GM23338 (cell line): ENCODE measurements around the gene PCDHA7. TPM values are rescaled to one million over a fixed set of nuclear protein-coding genes. Genes with fewer than 3 reads are reported as not detected.
"Not testable (repeated sequence)": the region's sequence is repeated elsewhere in the genome, so short reads cannot be mapped to it uniquely, and the experiment has no call there.

Experiments used
- ATAC-seq: fragments of 200-7000 bp; cut with Tn5 transposase; 3 replicates; pipeline ENCODE4 v1.9.1; 2020
- DNase-seq: peaks from one replicate; pipeline ENCODE4 v3.0.0-alpha.2; 2015; ENCODE audit warnings: low spot score
- H2AFZ ChIP-seq: fragments of 200-600 bp; sonication (generic); 2 replicates; pipeline ENCODE4 v1.8.0; 2016; ENCODE audit warnings: antibody characterized with exemption, mild to moderate bottlenecking, moderate library complexity
- H3F3A ChIP-seq: fragments of 200-600 bp; sonication (generic); replicated peaks from 2 replicates; pipeline ENCODE4 v1.8.0; 2017; ENCODE audit warnings: antibody characterized with exemption, mixed run types, low read depth
- H3K27ac ChIP-seq: fragments of 200-600 bp; sonication (generic); 2 replicates; pipeline ENCODE4 v1.6.1; 2016; ENCODE audit warnings: low read depth
- H3K27me3 ChIP-seq: fragments of 200-600 bp; sonication (generic); 2 replicates; pipeline ENCODE4 v1.8.0; 2016; ENCODE audit warnings: mild to moderate bottlenecking, mixed run types, moderate library complexity; ENCODE audit not compliant: insufficient read depth
- H3K36me3 ChIP-seq: fragments of 200-600 bp; sonication (generic); 2 replicates; pipeline ENCODE4 v1.8.0; 2016; ENCODE audit warnings: mild to moderate bottlenecking; ENCODE audit not compliant: insufficient read depth
- H3K4me1 ChIP-seq: fragments of 200-600 bp; sonication (generic); 2 replicates; pipeline ENCODE4 v1.8.0; 2016; ENCODE audit warnings: mild to moderate bottlenecking, moderate library complexity; ENCODE audit not compliant: insufficient read depth
- H3K4me2 ChIP-seq: fragments of 200-600 bp; sonication (generic); 2 replicates; pipeline ENCODE4 v1.7.1; 2017; ENCODE audit warnings: mixed run types
- H3K4me3 ChIP-seq: fragments of 200-600 bp; sonication (generic); 2 replicates; pipeline ENCODE4 v1.6.1; 2016; ENCODE audit warnings: mixed run types
- H3K79me2 ChIP-seq: fragments of 200-600 bp; sonication (generic); replicated peaks from 2 replicates; pipeline ENCODE4 v1.8.0; 2017; ENCODE audit warnings: mild to moderate bottlenecking; ENCODE audit not compliant: insufficient read depth
- H3K9me2 ChIP-seq: fragments of 200-600 bp; sonication (generic); 2 replicates; pipeline ENCODE4 v1.8.0; 2017; ENCODE audit not compliant: insufficient read depth
- H4K20me1 ChIP-seq: fragments of 200-600 bp; sonication (generic); replicated peaks from 2 replicates; pipeline ENCODE4 v1.8.0; 2017; ENCODE audit warnings: mild to moderate bottlenecking; ENCODE audit not compliant: insufficient read depth
- H3K27ac Mint-ChIP-seq: 2 replicates; pipeline ENCODE4 v1.8.0; 2020; ENCODE audit warnings: inconsistent platforms, mild to moderate bottlenecking, moderate library complexity, mixed read lengths
- H3K27me3 Mint-ChIP-seq: 3 replicates; pipeline ENCODE4 v1.8.0; 2022; ENCODE audit warnings: low read depth, mild to moderate bottlenecking, moderate library complexity, mixed read lengths, inconsistent platforms; ENCODE audit not compliant: insufficient read depth, poor library complexity
- H3K36me3 Mint-ChIP-seq: 3 replicates; pipeline ENCODE4 v1.8.0; 2021; ENCODE audit warnings: low read depth, mild to moderate bottlenecking, inconsistent platforms, moderate library complexity, mixed read lengths
- H3K4me1 Mint-ChIP-seq: 3 replicates; pipeline ENCODE4 v1.8.0; 2020; ENCODE audit warnings: mild to moderate bottlenecking, inconsistent platforms, mixed read lengths
- H3K4me3 Mint-ChIP-seq: 3 replicates; pipeline ENCODE4 v1.8.0; 2021; ENCODE audit warnings: moderate library complexity, mild to moderate bottlenecking, inconsistent platforms, mixed read lengths
- H3K9me3 Mint-ChIP-seq: 3 replicates; pipeline ENCODE4 v1.8.0; 2020; ENCODE audit warnings: moderate library complexity, mild to moderate bottlenecking, inconsistent platforms, mixed read lengths
- STAT1 ChIP-seq: IDR thresholded peaks from one replicate; pipeline ENCODE4 v1.6.1; 2016; ENCODE audit warnings: antibody characterized with exemption; ENCODE audit not compliant: unreplicated experiment
- ZNF331 ChIP-seq: fragments of 250-450 bp; sonication (Bioruptor Pico); IDR thresholded peaks from 2 replicates; pipeline ENCODE4 v1.5.0; 2020; ENCODE audit warnings: low read depth, mild to moderate bottlenecking, moderate library complexity
- polyA plus RNA-seq: library from polyadenylated mRNA; unstranded; fragments of >200 nt; fragmentation: Nextera tagmentation; extraction: Ambion mirVana; gene quantifications from 2 replicates; pipeline ENCODE4 v1.2.1, GENCODE V29; 2016
- total RNA-seq: library from RNA; depleted of rRNA; stranded (reverse); fragments of >200 nt; shearing (Covaris generic); gene quantifications from 2 replicates; pipeline ENCODE4 v1.2.3, GENCODE V29; 2014
- TF ChIP-seq, protein P1 (sequence below): IDR thresholded peaks from 2 replicates; pipeline ENCODE4 v1.6.1; 2016; ENCODE audit warnings: antibody characterized with exemption
- TF ChIP-seq, protein P2 (sequence below), 2 experiments: fragments of 200-600 bp in 1 of 2; sonication (generic) in 1 of 2; conservative IDR thresholded peaks; 2 replicates each; pipeline versions ENCODE4 v1.5.1 to v1.6.1; 2016 to 2017; ENCODE audit warnings: antibody characterized with exemption in 2 of 2, low read depth in 2 of 2, mild to moderate bottlenecking in 2 of 2, moderate library complexity in 1 of 2
- TF ChIP-seq, protein P3 (sequence below): fragments of 250-450 bp; sonication (Bioruptor Pico); IDR thresholded peaks from 2 replicates; pipeline ENCODE4 v1.5.0; 2020; ENCODE audit warnings: mild to moderate bottlenecking, moderate library complexity

The PCDHA7 gene
- total and polyA plus RNA-seq, 2 experiments from 2014 or later = 1.7 to 6.9 TPM

DNA sequence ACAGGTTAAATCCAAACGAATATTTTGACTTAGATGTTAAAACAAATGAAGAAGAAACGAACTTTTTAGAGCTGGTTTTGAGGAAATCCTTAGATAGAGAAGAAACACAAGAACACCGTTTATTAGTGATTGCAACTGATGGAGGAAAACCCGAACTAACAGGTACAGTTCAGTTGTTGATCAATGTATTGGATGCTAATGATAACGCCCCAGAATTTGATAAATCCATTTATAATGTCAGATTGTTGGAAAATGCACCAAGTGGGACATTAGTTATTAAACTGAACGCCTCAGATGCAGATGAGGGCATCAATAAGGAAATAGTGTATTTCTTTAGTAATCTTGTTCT is 11.8 kb upstream of the PCDHA7 start:
- TF ChIP-seq STAT1 = no peak
- TF ChIP-seq, protein P1, sequence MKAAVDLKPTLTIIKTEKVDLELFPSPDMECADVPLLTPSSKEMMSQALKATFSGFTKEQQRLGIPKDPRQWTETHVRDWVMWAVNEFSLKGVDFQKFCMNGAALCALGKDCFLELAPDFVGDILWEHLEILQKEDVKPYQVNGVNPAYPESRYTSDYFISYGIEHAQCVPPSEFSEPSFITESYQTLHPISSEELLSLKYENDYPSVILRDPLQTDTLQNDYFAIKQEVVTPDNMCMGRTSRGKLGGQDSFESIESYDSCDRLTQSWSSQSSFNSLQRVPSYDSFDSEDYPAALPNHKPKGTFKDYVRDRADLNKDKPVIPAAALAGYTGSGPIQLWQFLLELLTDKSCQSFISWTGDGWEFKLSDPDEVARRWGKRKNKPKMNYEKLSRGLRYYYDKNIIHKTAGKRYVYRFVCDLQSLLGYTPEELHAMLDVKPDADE = no peak
- TF ChIP-seq ZNF331 (CRISPR knock-in tag) = no peak
- TF ChIP-seq, protein P2, sequence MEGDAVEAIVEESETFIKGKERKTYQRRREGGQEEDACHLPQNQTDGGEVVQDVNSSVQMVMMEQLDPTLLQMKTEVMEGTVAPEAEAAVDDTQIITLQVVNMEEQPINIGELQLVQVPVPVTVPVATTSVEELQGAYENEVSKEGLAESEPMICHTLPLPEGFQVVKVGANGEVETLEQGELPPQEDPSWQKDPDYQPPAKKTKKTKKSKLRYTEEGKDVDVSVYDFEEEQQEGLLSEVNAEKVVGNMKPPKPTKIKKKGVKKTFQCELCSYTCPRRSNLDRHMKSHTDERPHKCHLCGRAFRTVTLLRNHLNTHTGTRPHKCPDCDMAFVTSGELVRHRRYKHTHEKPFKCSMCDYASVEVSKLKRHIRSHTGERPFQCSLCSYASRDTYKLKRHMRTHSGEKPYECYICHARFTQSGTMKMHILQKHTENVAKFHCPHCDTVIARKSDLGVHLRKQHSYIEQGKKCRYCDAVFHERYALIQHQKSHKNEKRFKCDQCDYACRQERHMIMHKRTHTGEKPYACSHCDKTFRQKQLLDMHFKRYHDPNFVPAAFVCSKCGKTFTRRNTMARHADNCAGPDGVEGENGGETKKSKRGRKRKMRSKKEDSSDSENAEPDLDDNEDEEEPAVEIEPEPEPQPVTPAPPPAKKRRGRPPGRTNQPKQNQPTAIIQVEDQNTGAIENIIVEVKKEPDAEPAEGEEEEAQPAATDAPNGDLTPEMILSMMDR (conservative IDR thresholded peaks at IDR 0.05; ENCODE audit: low read depth in 2 of 2) = no peak; a peak in 1 of 4 replicates
- TF ChIP-seq, protein P3, sequence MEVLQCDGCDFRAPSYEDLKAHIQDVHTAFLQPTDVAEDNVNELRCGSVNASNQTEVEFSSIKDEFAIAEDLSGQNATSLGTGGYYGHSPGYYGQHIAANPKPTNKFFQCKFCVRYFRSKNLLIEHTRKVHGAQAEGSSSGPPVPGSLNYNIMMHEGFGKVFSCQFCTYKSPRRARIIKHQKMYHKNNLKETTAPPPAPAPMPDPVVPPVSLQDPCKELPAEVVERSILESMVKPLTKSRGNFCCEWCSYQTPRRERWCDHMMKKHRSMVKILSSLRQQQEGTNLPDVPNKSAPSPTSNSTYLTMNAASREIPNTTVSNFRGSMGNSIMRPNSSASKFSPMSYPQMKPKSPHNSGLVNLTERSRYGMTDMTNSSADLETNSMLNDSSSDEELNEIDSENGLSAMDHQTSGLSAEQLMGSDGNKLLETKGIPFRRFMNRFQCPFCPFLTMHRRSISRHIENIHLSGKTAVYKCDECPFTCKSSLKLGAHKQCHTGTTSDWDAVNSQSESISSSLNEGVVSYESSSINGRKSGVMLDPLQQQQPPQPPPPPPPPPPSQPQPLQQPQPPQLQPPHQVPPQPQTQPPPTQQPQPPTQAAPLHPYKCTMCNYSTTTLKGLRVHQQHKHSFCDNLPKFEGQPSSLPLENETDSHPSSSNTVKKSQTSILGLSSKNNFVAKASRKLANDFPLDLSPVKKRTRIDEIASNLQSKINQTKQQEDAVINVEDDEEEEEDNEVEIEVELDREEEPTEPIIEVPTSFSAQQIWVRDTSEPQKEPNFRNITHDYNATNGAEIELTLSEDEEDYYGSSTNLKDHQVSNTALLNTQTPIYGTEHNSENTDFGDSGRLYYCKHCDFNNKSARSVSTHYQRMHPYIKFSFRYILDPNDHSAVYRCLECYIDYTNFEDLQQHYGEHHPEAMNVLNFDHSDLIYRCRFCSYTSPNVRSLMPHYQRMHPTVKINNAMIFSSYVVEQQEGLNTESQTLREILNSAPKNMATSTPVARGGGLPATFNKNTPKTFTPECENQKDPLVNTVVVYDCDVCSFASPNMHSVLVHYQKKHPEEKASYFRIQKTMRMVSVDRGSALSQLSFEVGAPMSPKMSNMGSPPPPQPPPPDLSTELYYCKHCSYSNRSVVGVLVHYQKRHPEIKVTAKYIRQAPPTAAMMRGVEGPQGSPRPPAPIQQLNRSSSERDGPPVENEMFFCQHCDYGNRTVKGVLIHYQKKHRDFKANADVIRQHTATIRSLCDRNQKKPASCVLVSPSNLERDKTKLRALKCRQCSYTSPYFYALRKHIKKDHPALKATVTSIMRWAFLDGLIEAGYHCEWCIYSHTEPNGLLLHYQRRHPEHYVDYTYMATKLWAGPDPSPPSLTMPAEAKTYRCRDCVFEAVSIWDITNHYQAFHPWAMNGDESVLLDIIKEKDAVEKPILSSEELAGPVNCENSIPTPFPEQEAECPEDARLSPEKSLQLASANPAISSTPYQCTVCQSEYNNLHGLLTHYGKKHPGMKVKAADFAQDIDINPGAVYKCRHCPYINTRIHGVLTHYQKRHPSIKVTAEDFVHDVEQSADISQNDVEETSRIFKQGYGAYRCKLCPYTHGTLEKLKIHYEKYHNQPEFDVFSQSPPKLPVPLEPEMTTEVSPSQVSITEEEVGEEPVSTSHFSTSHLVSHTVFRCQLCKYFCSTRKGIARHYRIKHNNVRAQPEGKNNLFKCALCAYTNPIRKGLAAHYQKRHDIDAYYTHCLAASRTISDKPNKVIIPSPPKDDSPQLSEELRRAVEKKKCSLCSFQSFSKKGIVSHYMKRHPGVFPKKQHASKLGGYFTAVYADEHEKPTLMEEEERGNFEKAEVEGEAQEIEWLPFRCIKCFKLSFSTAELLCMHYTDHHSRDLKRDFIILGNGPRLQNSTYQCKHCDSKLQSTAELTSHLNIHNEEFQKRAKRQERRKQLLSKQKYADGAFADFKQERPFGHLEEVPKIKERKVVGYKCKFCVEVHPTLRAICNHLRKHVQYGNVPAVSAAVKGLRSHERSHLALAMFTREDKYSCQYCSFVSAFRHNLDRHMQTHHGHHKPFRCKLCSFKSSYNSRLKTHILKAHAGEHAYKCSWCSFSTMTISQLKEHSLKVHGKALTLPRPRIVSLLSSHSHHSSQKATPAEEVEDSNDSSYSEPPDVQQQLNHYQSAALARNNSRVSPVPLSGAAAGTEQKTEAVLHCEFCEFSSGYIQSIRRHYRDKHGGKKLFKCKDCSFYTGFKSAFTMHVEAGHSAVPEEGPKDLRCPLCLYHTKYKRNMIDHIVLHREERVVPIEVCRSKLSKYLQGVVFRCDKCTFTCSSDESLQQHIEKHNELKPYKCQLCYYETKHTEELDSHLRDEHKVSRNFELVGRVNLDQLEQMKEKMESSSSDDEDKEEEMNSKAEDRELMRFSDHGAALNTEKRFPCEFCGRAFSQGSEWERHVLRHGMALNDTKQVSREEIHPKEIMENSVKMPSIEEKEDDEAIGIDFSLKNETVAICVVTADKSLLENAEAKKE (CRISPR knock-in tag) = no peak
- Mint-ChIP-seq H3K9me3 (peaks cover 3% of the 10 kb centered on the region; the same call in 1 of the 3 replicates), H3K4me1 (no peaks in the 10 kb centered on the region; the same call in 2 of the 3 replicates), H3K4me3 (no peak overlapping the region; the same call in 2 of the 3 replicates), H3K27me3 (no peaks in the 10 kb centered on the region), H3K27ac (no peak overlapping the region), H3K36me3 (peaks cover 11% of the 10 kb centered on the region)
- H2AFZ ChIP-seq = no peak overlapping the region
- H3K27me3 ChIP-seq = no peaks in the 10 kb centered on the region
- ATAC-seq = no peak
- H3K4me1 ChIP-seq = no peaks in the 10 kb centered on the region
- no peak overlapping the region for H3K4me2 ChIP-seq
- no peak for DNase-seq
- no peak overlapping the region for H3K27ac ChIP-seq
- no peaks in the 10 kb centered on the region for H3F3A ChIP-seq
- H3K4me3 ChIP-seq = no peak overlapping the region
- H3K36me3 ChIP-seq = no peaks in the 10 kb centered on the region
- H3K9me2 ChIP-seq = no peaks in the 10 kb centered on the region
- no peaks in the 10 kb centered on the region for H4K20me1 ChIP-seq
- H3K79me2 ChIP-seq = no peaks in the 10 kb centered on the region

DNA sequence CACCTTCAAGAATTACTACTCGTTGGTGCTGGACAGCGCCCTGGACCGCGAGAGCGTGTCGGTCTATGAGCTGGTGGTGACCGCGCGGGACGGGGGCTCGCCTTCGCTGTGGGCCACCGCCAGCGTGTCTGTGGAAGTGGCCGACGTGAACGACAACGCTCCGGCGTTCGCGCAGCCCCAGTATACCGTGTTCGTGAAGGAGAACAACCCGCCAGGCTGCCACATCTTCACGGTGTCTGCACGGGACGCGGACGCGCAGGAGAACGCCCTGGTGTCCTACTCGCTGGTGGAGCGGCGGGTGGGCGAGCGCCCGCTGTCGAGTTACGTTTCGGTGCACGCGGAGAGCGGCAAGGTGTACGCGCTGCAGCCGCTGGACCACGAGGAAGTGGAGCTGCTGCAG is 11.1 kb upstream of the PCDHA7 start:
- H4K20me1 ChIP-seq, H3K4me1 Mint-ChIP-seq, H3K9me3 Mint-ChIP-seq, H3K4me1 ChIP-seq, H3K27ac ChIP-seq, H3K9me2 ChIP-seq, H3K36me3 ChIP-seq, H3K4me2 ChIP-seq, ATAC-seq, H2AFZ ChIP-seq, H3K27ac Mint-ChIP-seq, H3K79me2 ChIP-seq, H3K27me3 ChIP-seq, H3K4me3 ChIP-seq, H3K4me3 Mint-ChIP-seq, H3K27me3 Mint-ChIP-seq, DNase-seq, H3F3A ChIP-seq: not testable (repeated sequence)
- H3K36me3 Mint-ChIP-seq = peaks cover 11% of the 10 kb centered on the region
